SH-SY5Y (cell line): ENCODE data around the gene YWHAQ.

Source experiments
- GATA2 ChIP-seq: IDR thresholded peaks from 2 replicates; pipeline ENCODE4 v1.6.1; 2011; ENCODE audit warnings: mild to moderate bottlenecking, low read depth, low read length
- GATA3 ChIP-seq: IDR thresholded peaks from 2 replicates; pipeline ENCODE4 v1.6.1; 2011; ENCODE audit warnings: low read depth, mild to moderate bottlenecking, low read length, moderate library complexity

DNA sequence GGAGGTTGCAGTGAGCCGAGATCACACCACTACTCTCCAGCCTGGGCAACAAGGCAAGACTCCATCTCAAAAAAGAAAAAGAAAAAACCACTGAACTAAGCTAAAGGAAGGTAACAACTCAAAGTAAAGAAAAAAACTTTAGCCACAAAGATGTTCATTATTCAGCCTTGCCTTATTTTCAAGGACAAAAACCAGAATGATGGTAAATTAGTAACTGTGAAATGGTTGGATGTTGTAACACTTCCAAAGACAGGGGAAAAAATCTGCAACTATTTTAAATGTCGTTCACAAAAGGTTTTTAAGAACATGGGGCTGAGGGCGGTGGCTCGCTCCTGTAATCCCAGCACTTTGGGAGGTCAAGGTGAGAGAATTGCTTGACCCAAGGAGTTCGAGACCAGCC is 85.3 kb downstream of the YWHAQ start:
- TF ChIP-seq GATA2 (no peak), GATA3 (no peak)
